GM18951 (cell line): ENCODE data around the gene CGNL1.

ENCODE experiments used
- POLR2A ChIP-seq: IDR thresholded peaks from 4 replicates; pipeline ENCODE4 v1.6.1; 2011; ENCODE audit warnings: mild to moderate bottlenecking; ENCODE audit not compliant: insufficient read length, insufficient read depth; ENCODE audit errors: extremely low read depth
- in situ Hi-C: fragments of 300-500 bp; cut with MboI; formaldehyde crosslinking; loops from one replicate; pipeline ENCODE4 v1.12.0; 2022; ENCODE audit warnings: low sequenced_read_pairs, mixed read lengths, inconsistent platforms; ENCODE audit not compliant: unreplicated experiment

The CGNL1 gene

GRCh38 chr15:57375827-57376695 is at the start of gene CGNL1:
Gene CGNL1 (plus strand): TSS chr15:57376505. CDS start chr15:57438000, 61,495 bp downstream.
- TF ChIP-seq POLR2A = no peak
- in situ Hi-C loops = no loop called here

- in situ Hi-C loops = no loop called here
- TF ChIP-seq POLR2A = no peak
Observed at GRCh38 chr15:57327985-57328471, 48.3 kb upstream of the CGNL1 start.

GRCh38 chr15:57328479-57328878 is 47.8 kb upstream of the CGNL1 start:
- in situ Hi-C loops = no loop called here
- no peak for TF ChIP-seq POLR2A

GRCh38 chr15:57328897-57329296 is 47.4 kb upstream of the CGNL1 start:
- in situ Hi-C loops = no loop called here
- no peak for TF ChIP-seq POLR2A

- no peak for TF ChIP-seq POLR2A
- in situ Hi-C loops = no loop called here
Observed at GRCh38 chr15:57329582-57330367, 46.5 kb upstream of the CGNL1 start.

GRCh38 chr15:57330619-57331340 is 45.5 kb upstream of the CGNL1 start:
- in situ Hi-C loops = no loop called here
- no peak for TF ChIP-seq POLR2A

GRCh38 chr15:57332326-57332725 is 44.0 kb upstream of the CGNL1 start:
- in situ Hi-C loops = no loop called here
- TF ChIP-seq POLR2A = no peak

GRCh38 chr15:57333487-57333886 is 42.8 kb upstream of the CGNL1 start:
- in situ Hi-C loops = no loop called here

GRCh38 chr15:57334257-57334656 is 42.0 kb upstream of the CGNL1 start:
- in situ Hi-C loops = no loop called here
- TF ChIP-seq POLR2A = no peak

More at GRCh38 chr15:57333487-57333886, 42.8 kb upstream of the CGNL1 start:
- TF ChIP-seq POLR2A = no peak

- TF ChIP-seq POLR2A = no peak
- in situ Hi-C loops = loop anchor here (5.0 kb wide), 1 partner anchor 192 kb away; no protein-coding TSS in a partner anchor
Observed at GRCh38 chr15:57335293-57335715, 41.0 kb upstream of the CGNL1 start.

GRCh38 chr15:57335719-57336118 is 40.6 kb upstream of the CGNL1 start:
- in situ Hi-C loops = loop anchor here (5.0 kb wide), 1 partner anchor 192 kb away; no protein-coding TSS in a partner anchor
- TF ChIP-seq POLR2A = no peak

- TF ChIP-seq POLR2A = no peak
Observed at GRCh38 chr15:57337868-57338411, 38.4 kb upstream of the CGNL1 start.

More at GRCh38 chr15:57337868-57338411, 38.4 kb upstream of the CGNL1 start:
- in situ Hi-C loops = loop anchor here (5.0 kb wide), 1 partner anchor 189 kb away; no protein-coding TSS in a partner anchor
